Mesothelial cell of epicardium (in vitro differentiated cells): ENCODE measurements around the gene SH2D6. TPM values are rescaled to one million over a fixed set of nuclear protein-coding genes. Genes with fewer than 3 reads are reported as not detected.
"Not testable (repeated sequence)": the region's sequence is repeated elsewhere in the genome, so short reads cannot be mapped to it uniquely, and the experiment has no call there.

Experiments
- DNase-seq, 2 experiments: peaks; one replicate each; pipeline ENCODE4 v3.0.0; 2021; ENCODE audit warnings: low spot score in 2 of 2; ENCODE audit not compliant: unreplicated experiment in 2 of 2
- H3K27ac Mint-ChIP-seq: 2 replicates; pipeline ENCODE4 v1.8.0; 2021; ENCODE audit warnings: mixed read lengths
- H3K27me3 Mint-ChIP-seq: 2 replicates; pipeline ENCODE4 v1.8.0; 2021; ENCODE audit warnings: low read depth, mixed read lengths
- H3K36me3 Mint-ChIP-seq: 2 replicates; pipeline ENCODE4 v1.8.0; 2021; ENCODE audit warnings: mixed read lengths
- H3K4me1 Mint-ChIP-seq: 2 replicates; pipeline ENCODE4 v1.8.0; 2021; ENCODE audit warnings: mixed read lengths
- H3K4me3 Mint-ChIP-seq: 2 replicates; pipeline ENCODE4 v1.8.0; 2021; ENCODE audit warnings: mild to moderate bottlenecking, moderate library complexity, mixed read lengths
- H3K9me3 Mint-ChIP-seq: 2 replicates; pipeline ENCODE4 v1.8.0; 2021; ENCODE audit warnings: mixed read lengths
- total RNA-seq: library from RNA; stranded (reverse); gene quantifications from 3 replicates; pipeline ENCODE4 v1.2.1, GENCODE V29; 2021
- TF ChIP-seq, protein P1 (sequence below): fragments of 200-600 bp; sonication (generic); IDR thresholded peaks from one replicate; pipeline ENCODE4 v1.5.0; 2021; ENCODE audit warnings: antibody characterized with exemption; ENCODE audit not compliant: unreplicated experiment

Gene SH2D6
- total RNA-seq, 1 donor from 2014 or later, result 0.38 TPM

- H3K27me3 Mint-ChIP-seq, result no peaks in the 10 kb centered on the region
Observed at GRCh38 chr2:85377083-85377482, 41.4 kb upstream of the SH2D6 start.

DNA sequence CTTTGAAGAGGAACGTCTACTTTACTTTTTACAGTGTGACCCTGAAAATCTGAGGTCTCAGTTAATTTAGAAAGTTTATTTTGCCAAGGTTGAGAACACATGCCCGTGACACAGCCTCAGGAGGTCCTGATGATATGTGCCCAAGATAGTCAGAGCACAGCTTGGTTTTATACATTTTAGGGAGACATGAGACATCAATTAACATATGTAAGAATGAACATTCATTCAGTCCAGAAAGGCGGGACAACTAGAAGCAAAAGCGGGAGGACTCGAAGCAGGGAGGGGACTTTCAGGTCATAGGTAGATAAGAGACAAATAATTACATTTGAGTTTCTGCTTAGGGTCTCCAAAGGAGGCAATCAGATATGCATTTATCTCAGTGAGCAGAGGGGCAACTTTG lies 40.3 kb upstream of the SH2D6 start:
- Mint-ChIP-seq H3K9me3 (peaks cover 19% of the 10 kb centered on the region), H3K27me3 (no peaks in the 10 kb centered on the region), H3K36me3 (peaks cover 54% of the 10 kb centered on the region), H3K4me1 (peaks cover 22% of the 10 kb centered on the region), H3K4me3 (no peak overlapping the region), H3K27ac (peak overlapping the region; percentile 70)
- DNase-seq, result no peak
- TF ChIP-seq, protein P1, sequence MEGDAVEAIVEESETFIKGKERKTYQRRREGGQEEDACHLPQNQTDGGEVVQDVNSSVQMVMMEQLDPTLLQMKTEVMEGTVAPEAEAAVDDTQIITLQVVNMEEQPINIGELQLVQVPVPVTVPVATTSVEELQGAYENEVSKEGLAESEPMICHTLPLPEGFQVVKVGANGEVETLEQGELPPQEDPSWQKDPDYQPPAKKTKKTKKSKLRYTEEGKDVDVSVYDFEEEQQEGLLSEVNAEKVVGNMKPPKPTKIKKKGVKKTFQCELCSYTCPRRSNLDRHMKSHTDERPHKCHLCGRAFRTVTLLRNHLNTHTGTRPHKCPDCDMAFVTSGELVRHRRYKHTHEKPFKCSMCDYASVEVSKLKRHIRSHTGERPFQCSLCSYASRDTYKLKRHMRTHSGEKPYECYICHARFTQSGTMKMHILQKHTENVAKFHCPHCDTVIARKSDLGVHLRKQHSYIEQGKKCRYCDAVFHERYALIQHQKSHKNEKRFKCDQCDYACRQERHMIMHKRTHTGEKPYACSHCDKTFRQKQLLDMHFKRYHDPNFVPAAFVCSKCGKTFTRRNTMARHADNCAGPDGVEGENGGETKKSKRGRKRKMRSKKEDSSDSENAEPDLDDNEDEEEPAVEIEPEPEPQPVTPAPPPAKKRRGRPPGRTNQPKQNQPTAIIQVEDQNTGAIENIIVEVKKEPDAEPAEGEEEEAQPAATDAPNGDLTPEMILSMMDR, result no peak

More at GRCh38 chr2:85377083-85377482, 41.4 kb upstream of the SH2D6 start:
- H3K4me3 Mint-ChIP-seq, result no peak overlapping the region
- peak overlapping the region; percentile 68 for H3K27ac Mint-ChIP-seq
- H3K4me1 Mint-ChIP-seq, result peaks cover 22% of the 10 kb centered on the region
- H3K36me3 Mint-ChIP-seq, result peaks cover 53% of the 10 kb centered on the region
- no peak for DNase-seq
- peaks cover 21% of the 10 kb centered on the region for H3K9me3 Mint-ChIP-seq
- TF ChIP-seq, protein P1, result no peak

DNA sequence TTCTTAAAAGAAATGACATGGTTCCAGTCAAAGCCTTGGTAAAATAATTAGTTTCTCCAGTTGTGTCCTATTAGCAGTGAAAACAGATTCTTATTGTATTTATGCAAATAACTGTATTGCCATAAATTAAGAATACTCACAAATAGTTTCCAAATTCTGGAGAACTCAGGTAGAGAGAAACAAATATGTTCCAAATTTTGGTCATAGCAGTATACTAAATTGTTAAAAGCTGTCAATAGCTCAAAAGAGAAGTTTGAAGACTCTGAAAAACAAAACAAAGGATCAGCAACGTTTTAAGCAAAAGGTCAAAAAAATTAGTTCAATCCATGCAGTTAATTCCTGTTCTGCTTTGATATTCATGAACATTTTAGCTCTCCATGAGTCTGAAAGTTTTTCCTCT lies 38.5 kb upstream of the SH2D6 start:
- no peak overlapping the region for H3K4me3 Mint-ChIP-seq
- TF ChIP-seq, protein P1, result no peak
- peaks cover 52% of the 10 kb centered on the region for H3K36me3 Mint-ChIP-seq
- H3K4me1 Mint-ChIP-seq, result peaks cover 22% of the 10 kb centered on the region
- no peaks in the 10 kb centered on the region for H3K27me3 Mint-ChIP-seq
- H3K27ac Mint-ChIP-seq, result no peak overlapping the region
- no peak for DNase-seq
- peaks cover 13% of the 10 kb centered on the region for H3K9me3 Mint-ChIP-seq

- not testable (repeated sequence) for H3K4me3 Mint-ChIP-seq
Observed at GRCh38 chr2:85383151-85383550, 35.4 kb upstream of the SH2D6 start.

GRCh38 chr2:85383850-85384249 lies 34.7 kb upstream of the SH2D6 start:
- DNase-seq, result no peak
- peaks cover 6% of the 10 kb centered on the region for H3K9me3 Mint-ChIP-seq
- no peak overlapping the region for H3K4me3 Mint-ChIP-seq
- H3K4me1 Mint-ChIP-seq, result peaks cover 1% of the 10 kb centered on the region
- TF ChIP-seq, protein P1, result no peak
- H3K36me3 Mint-ChIP-seq, result peaks cover 30% of the 10 kb centered on the region
- no peaks in the 10 kb centered on the region for H3K27me3 Mint-ChIP-seq
- no peak overlapping the region for H3K27ac Mint-ChIP-seq

More at GRCh38 chr2:85383151-85383550, 35.4 kb upstream of the SH2D6 start:
- peaks cover 37% of the 10 kb centered on the region for H3K36me3 Mint-ChIP-seq
- not testable (repeated sequence) for H3K4me1 Mint-ChIP-seq, DNase-seq, H3K27ac Mint-ChIP-seq, H3K27me3 Mint-ChIP-seq
- peaks cover 12% of the 10 kb centered on the region for H3K9me3 Mint-ChIP-seq

- no peaks in the 10 kb centered on the region for H3K4me1 Mint-ChIP-seq
- H3K9me3 Mint-ChIP-seq, result no peaks in the 10 kb centered on the region
- H3K4me3 Mint-ChIP-seq, result no peak overlapping the region
- TF ChIP-seq, protein P1, result no peak
- H3K36me3 Mint-ChIP-seq, result peaks cover 26% of the 10 kb centered on the region
- DNase-seq, result no peak
- no peaks in the 10 kb centered on the region for H3K27me3 Mint-ChIP-seq
- H3K27ac Mint-ChIP-seq, result no peak overlapping the region
Observed at GRCh38 chr2:85385746-85386145, 32.8 kb upstream of the SH2D6 start.
